Measurements from ENCODE around the gene TENM4.
"Not testable (repeated sequence)": the region's sequence is repeated elsewhere in the genome, so short reads cannot be mapped to it uniquely, and the experiment has no call there.

Gene TENM4

DNA sequence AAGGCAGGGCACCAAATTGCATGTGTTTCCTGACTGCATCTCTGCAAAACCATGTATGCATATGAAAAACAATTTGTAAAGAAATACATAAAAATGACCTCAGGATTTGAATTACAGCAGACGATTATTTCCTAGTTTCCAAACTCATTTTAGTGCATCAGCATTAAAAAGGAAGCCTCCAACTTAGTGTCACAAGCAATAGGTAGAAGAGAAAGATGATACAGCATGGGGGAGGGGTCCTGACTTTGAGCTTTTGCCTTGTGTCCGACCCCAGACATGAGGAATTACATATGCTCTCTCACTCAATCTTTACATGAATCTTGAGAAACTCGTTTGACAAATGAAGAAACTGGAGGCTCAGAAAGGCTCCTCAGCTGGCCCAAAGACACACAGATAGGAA is 571.5 kb downstream of the TENM4 start:
- DNase-seq = no peak

DNA sequence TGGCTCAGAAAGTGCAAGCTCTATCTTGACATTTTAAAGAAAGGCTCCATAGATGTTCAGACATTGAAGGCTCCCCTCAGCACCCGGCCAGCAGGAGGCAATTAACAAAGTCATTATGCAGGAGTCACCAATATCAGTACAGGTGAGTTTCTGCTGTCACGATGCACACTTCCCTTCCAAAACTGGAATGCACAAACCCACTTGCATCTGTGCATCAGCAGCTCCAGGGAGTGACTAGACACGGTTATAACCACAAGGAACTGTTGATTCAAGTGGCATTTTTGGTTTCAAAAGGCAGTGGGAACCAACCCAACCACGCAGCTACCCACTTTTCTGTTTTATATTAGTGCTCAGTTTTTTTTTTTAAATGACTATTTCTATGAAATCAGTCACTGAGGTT is 572.3 kb downstream of the TENM4 start:
- no peak for DNase-seq

DNA sequence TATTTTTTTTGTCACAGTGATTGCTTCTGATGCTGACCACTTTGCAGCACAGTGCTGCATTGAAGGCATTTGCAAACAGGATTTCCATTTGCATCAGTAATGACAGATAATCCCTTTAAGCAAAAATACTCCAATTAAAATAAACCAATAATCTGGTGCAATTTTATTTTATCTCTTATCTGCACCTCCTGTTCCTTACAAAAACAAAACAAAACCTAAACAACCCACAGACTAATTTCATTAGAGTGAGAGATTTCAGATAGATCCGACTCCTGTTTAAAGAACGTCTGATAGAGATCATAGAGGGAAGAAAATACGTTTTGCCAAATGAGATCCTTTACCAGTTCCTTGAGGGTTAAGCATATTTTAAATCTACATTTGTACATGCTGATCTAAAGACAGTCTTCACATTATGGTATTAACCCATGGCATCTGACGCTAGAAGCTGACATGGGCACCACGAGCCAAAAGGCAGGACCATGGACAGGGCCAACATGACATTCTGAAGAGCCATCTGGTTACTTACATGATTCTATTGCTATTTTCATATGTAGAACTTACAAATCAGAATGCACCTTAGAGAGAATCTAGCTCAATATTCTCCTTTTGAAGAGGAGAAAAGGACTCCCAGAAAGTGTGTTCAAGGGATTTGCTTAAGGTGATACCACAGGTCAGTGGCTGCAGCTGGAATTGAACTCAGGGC is 580.0 kb downstream of the TENM4 start:
- DNase-seq = no peak

DNA sequence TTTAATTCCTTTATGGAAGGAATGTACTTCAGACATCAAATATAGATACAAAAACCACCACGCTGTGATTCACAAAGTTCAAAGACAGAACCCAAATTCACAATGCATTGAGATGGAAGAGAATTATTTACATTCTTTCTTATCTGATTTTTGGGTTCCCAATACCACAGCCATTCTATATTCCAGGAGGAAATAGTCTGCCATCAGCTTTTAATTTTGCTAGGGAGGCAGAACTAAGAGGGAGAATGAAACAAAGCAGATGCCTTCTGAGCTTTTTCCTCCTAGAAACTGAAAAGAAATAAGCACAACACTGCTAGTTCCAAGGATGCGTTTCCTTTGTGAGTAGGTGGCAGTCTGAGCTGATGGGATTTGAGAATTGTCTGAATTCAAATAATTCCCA is 583.1 kb downstream of the TENM4 start:
- no peak for DNase-seq

DNA sequence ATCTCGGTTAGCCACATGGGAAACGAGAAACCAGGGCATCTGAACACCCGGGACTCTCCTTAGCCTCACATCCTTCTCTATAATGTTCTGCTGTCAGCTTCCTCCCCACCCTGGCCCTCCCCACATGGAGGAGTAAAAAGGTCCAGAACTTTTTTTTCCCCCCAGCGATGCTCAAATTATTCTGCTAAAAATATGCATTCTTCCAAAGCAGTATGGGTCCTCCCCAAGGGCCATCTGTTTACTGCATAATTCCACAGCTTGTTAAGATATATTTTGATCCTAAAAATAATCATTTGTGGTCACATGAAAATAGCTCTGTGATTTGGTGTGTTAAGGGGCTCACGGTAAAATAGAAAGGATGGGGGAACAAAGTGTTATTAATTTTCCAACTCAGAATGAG is 584.6 kb downstream of the TENM4 start:
- DNase-seq = no peak

DNA sequence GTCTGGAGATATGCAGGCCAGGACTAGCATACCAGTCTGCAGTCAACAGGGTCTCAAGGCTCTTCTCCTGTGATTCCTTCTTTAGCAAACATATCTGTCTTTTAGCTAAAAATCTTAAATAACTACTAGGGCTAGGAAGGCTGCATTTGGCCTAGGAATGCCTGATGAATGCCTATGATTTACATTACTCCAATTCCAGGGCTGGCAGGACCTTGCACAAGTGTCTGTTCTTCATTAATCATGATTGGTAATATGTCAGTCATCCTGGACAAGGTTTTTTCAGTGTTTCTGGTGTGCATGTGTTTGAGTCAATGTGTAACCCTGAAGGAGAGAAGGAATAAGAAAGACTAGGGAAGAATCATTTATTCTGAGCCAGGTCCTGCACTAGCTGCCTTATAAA is 585.7 kb downstream of the TENM4 start:
- DNase-seq = no peak

DNA sequence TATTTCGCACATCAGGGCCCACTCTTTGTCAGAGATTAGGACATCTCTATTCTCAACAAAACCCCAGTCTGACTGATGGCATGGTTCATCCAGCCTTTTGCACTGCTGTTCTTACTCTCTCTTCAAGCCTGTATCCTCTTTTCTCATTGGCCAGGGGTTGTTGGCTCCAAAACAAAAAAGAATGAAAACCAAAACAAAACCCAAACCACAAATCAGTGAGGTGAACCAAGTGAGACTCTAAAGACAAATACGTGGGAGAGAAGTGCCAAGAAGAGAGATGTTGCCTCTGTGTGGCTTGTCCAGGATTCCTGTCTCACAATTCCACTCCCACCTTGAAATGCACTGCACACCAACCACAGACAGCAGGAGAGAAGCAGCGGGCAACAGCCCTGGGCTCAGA is 587.3 kb downstream of the TENM4 start:
- DNase-seq = no peak

DNA sequence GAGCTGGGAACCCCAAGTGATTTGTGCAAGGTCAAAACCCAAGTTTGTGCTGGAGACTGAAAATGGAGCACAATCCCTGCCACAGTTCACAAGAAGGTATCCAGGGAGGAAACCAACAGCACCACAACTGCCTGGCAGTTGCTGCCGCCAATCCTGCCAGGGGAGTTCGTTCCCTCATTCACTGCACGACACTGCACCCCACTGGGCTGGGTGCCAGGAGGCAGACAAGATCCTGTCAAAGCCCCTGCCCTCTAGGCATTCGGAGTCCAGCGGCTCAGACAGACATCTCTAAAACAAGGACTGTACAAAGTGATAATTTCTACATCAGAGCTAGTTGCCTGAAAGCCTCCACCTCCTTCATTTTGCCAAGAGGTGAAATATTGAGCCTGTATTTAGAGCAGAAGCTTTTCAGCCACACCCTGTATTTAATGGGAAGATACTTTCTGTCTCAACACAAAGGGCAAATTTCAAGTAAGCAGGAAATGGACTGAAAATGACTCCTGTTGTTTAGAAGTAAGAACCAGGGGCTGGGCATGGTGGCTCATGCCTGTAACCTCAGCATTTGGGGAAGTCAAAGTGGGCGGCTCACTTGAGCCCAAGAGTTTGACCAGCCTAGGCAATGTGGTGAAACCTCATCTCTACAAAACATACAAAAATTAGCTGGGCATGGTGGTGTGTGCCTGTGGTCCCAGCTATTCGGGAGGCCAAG is 588.8 kb downstream of the TENM4 start:
- DNase-seq = no peak

DNA sequence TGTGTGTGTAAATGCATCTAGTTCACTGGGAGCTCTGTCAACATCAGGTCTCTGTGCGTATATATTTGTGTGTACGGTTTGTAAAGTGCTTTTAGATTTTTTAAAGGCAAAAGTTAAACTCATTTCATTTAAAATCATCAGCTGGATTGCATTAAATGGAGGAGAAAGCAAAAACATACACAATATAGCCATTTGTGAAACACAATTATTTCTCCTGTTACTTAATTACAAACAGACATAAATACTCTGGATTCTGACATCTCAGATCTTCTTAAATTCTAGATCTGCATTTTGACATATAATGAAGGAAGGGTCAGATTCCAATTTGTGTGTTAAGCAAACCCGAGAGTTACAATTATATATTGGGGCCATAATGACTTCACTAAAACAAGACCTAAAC is 590.8 kb downstream of the TENM4 start:
- DNase-seq = no peak

DNA sequence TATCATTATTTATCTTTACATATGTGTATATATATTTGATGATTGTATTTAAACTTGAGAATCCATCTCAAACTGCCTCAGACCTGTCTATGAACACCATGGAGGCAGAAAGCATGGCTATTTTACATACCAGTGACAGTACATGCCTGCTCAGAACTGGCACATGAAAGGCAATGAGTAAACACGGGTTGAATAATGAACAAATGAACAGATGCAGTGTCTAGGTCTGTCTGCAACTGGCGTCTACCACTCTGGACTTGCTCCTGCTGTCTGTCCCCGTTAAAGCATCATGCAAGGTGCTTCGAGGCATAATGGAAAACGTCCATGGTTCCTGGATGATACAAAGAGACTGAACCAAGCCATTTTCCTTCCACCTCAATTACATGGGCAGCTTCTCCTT is 594.6 kb downstream of the TENM4 start:
- DNase-seq = no peak

DNA sequence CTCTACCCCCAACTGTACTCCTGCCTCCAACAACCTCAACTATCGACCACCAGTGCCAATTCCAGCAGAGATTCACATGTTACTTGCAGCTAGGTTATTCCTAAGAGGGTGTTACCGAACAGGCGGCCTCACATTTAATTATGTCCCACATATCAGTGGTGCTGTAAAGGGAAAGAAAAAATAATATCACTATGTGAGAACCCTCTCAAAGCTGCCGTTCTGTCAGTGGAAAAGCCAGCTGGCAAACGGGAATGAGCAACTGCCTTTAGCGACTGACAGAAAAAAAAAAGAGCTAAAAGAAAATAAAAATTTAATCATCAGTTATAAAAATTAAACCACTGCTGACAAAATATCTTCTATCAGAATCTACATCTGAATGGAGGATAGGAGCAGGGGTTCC is 595.3 kb downstream of the TENM4 start:
- no peak for DNase-seq

DNA sequence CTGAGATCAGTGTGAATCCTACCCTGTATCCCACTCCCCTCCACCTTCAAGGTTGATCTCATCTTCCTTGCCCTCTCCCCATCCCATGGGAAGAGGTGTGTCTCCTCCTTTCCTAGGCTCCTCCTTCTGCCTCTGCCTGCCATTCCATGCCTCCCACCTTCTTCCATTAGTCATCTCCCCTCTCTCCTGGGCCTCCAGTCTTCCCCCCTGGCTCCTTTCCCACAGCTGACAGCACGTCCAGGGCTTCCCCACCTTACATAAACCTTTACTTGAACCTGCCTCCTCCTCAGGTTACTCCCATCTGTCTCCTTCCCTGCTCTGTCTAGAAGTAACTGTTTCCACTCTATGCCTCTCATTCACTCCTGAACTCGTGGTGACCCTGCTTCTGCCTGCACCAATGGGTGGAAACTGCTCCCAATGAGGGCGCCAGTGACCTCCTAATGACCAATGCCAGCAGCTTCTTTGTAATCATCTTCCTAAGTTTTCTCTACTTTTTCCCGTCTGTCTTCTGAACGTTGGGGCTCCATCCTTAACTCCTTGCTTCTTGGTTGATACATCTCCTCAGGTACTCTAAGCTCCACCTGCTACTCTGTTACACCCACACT is 599.3 kb downstream of the TENM4 start:
- DNase-seq = no peak

DNA sequence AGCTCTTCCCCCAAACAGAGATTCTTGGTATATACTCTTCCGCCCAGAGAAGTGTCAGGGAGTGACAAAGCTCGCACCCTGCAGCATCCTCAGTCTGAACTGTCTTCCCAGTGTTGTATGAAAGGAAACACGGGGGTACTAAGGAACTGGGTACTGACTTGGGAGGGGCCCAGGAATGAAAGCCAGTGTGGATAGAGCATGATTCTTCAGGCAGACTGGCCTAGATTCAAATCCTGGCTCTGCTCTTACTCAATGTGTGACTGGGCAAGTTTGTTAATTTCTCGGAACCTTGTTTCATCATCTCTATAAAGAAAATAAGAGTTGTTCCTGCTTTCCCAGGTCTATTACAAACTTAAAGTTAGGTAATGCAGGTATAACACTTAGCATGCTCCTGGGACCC is 600.2 kb downstream of the TENM4 start:
- DNase-seq = no peak

DNA sequence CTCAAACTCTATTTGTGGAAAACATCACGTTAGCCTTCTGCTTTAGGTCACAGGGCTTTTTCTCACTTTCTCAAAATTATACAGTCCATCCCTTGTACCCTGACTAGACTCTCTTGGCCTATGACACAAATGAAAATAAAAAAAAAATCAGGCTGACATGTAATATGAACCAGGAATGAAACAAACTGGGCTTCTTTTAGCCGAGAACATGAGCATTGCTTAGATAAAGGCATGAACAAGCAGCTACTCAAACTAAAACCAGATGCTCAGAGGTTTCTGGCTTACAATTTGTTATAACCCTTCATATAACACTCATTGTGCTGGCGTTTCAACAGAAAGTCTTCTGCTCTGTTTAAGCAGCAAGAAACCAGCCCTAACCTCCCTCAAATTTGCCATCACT is 600.6 kb downstream of the TENM4 start:
- DNase-seq = no peak

DNA sequence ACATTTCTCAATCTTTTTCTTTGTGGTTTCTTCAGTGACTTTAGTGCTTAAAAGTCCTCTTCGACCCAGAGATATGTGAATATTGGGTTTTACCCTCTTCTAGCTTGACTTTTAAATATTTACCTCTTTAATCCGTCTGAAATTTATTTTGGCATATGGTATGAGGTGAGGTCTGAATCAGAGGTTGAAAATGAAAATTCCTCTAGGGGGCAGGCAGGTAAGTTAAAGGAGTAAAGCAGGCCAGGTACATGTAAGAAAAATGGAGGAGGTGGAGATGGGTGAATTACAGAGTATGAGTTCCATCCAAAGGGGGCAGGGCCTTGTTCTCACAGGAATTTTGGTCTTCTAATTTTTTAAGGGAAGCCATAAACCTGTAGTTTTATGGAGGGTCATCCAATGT is 602.4 kb downstream of the TENM4 start:
- DNase-seq = no peak

DNA sequence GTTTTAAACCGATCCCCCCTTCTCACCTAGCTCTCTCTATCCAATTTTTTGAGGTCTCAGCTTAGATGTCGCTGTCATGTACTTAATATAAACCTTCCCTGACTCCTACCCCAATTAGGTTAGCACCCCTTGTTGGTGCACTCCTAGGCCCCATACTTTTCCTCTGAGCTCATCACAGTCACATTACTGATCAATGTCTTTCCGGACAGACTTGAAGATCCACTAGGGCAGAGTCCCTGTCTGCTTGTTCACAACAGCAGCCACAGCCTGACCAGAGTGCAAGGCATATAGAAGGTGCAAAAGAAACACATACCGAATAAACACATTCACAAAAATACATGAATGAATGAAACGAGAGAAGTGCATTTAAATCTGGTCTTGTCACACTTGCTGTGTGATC is 605.2 kb downstream of the TENM4 start:
- no peak for DNase-seq

DNA sequence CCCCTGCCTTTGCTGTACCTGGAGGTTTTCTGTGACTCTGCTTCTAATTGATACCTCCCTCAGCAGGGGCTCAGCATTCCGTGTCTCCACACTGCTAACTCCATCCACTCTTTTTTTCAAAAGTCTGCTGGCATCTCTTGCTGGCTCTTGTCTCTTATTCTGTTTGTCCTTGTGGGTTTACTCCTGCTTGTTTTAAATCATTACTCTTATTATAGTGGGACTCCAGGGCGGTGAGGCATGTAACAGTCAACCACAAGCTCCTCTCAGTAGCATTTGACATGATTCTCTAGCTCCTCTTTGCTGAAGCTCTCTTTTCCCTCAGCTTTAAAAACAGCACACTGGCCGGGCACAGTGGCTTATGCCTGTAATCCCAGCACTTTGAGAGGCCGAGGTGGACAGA is 605.9 kb downstream of the TENM4 start:
- no peak for DNase-seq

DNA sequence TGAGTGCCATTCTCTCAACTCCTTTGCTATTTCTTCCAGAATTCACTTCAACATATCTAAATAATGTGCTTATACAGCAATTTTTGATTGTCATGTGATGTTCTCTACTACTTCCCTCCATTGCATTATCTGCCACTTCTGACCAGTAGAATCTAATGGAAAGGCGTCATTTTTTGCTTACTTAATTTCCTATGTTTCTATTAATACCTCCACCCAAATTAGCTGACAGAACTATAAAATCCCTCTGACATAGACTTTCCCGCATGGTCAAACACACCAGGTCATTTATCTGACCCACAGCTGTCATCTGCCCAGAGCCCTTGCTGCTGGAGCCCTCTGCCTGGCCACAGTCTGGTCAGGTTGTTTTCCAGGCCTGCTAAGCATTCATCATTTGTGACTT is 607.6 kb downstream of the TENM4 start:
- DNase-seq = no peak

DNA sequence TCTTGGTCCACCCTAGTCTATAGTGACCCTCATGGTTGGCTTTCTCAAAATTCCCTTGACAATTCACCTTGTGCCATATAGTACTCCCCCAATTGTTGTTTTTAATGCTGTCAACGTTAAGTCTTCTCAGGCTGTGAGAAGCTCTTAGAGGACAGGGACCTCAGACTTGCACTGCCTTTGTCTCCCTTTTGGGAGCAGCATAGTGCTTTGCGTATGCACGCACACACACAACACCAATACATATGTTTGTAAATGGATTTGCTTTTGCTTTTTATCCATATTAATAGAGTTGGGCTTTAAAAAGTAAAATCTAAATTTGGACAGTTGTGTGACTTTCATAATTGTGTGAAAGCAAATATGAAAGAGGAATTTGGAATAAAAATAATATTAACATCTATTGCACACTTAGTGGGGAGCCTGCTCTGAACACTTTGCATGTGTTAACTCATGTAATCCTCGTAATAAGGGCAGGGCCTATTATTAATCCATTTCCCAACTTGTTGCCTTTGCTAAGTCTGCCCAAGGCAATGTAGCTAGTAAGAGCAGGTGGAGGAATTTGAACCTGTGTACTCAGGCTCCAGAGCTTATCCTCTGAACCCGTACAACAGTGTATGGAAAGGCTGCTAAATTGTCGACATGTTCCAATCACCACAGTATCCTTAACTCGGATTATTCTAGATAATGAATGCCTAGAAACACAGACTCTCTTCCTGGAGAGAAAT is 608.4 kb downstream of the TENM4 start:
- DNase-seq = no peak

DNA sequence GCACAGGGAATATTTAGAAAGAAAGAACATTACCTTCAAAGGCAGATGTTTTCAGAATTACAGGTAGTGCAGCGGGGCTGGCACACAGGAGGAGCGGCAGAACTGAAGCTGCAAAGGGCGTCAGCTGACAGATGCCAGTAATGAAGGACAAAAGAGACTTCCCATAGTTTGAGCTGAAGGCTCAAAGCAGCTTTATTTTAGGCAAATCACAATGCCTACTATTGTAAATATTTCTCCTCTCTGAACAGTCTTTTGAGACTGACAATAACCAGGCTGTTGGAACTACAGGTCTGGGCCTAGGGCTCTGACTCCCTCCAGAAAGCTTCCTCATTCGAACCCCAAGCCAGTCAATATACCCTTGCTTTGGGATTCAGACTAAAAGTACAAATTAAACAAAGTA is 609.3 kb downstream of the TENM4 start:
- no peak for DNase-seq

DNA sequence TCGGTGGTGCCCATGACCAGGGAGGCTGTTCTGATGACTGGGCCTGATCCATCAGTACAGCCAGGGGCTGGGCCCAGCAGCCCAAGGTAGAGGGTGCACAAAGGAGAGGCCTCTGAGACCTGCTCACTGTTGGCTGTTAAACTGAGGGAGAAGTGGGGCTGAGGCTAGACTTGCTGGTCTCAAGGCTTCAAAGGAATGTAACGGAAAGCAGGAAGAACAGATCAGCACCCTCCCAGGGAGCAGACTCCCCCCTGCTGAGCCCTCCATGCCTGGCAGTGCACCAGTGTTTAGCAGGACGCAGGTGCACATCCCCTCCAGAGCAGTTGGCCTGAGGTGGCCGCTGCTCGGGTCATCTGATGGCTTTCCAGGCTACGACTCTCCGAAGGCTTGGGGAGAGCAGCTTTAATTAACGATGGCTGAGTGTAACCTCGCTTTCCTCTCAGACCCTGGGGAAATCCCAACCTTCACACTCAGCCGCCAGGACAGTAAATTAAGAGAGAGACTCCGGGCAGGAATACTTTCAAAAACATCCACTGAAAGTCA is 610.5 kb downstream of the TENM4 start:
- DNase-seq = no peak

DNA sequence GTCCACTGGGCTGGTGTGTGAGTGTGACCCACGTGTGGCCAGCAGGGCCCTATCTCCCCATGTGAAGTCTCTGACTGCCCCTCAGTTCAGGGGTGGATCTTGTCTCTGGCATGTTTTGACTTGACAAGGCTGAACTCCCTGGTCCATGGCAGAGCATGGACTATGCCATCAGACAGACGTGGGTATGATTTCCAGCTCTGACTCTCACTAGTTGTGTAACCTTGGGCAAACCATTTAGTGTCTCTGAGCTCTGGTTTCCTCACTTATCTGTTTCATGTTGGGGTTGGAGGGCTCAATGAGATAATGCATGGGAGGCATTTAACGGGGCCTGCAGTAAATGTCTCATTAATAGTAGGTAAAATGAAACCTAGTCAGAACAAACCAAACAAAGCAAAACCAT is 611.7 kb downstream of the TENM4 start:
- DNase-seq = no peak

DNA sequence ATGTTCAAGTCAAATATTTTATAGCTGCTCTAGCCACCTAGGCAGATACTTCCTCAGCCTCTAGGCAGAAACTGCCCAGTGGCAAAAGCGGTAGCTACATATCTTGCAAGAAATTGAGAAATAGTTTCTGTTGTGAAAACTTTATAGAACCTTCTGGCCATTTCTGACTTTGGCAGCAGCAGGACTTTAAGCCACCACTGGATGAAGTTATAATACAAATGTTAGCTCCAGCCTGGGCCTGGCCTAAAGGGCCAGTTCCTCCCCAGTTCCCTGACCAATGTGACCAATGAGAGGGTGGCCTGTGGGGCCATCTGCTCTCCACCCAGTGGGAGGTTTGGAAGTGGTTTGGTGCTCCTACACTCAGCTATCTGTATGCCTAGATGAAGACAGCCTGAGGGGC is 612.2 kb downstream of the TENM4 start:
- no peak for DNase-seq

DNA sequence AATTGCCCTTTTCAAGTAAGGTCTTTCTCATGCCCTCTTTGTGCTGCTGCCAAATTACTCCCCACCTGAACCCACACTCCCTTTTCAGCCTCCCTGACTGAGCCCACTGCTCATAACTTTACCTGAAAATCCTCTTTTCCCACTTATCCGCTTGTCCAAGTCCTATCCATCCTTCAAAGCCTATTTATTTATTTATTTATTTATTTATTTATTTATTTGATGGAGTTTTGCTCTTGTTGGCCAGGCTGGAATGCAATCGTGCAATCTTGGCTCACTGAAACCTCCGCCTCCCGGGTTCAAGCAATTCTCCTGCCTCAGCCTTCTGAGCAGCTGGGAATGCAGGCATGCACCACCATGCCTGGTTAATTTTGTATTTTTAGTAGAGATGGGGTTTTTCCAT is 613.5 kb downstream of the TENM4 start:
- DNase-seq = not testable (repeated sequence)

All from NCI-H187 (cell line).